DMS114 treated with DMSO at 0.1 percent for 48 hours (cell line): ENCODE results near the gene TRMT13.
"Not testable (repeated sequence)": the region's sequence is repeated elsewhere in the genome, so short reads cannot be mapped to it uniquely, and the experiment has no call there.

Source experiments
- DNase-seq: peaks from one replicate; lab custom pipeline; 2025; ENCODE audit not compliant: unreplicated experiment; lab: John Stamatoyannopoulos, UW

TRMT13 gene

GRCh38 chr1:100162881-100163280 lies 29.9 kb downstream of the TRMT13 start:
- no peak for DNase-seq

GRCh38 chr1:100164216-100164615 lies 31.3 kb downstream of the TRMT13 start:
- no peak for DNase-seq

- DNase-seq: no peak
Observed at GRCh38 chr1:100164702-100165101, 31.7 kb downstream of the TRMT13 start.

- no peak for DNase-seq
Observed at GRCh38 chr1:100168051-100168450, 35.1 kb downstream of the TRMT13 start.

- no peak for DNase-seq
Observed at GRCh38 chr1:100177295-100178041, 44.5 kb downstream of the TRMT13 start.

GRCh38 chr1:100178091-100178490 lies 45.1 kb downstream of the TRMT13 start, which contains the start of gene LRRC39:
Gene LRRC39, minus strand, starts transcription at chr1:100178256. Its CDS starts 9,740 bp downstream, at chr1:100168516.
- DNase-seq: no peak

- no peak for DNase-seq
Observed at GRCh38 chr1:100183370-100183769, 50.4 kb downstream of the TRMT13 start.

- no peak for DNase-seq
Observed at GRCh38 chr1:100184536-100184935, 51.6 kb downstream of the TRMT13 start.

- DNase-seq: no peak
Observed at GRCh38 chr1:100187912-100188311, 54.9 kb downstream of the TRMT13 start.

GRCh38 chr1:100188617-100189016 lies 55.7 kb downstream of the TRMT13 start:
- DNase-seq: no peak

- no peak for DNase-seq
Observed at GRCh38 chr1:100198596-100198995, 65.6 kb downstream of the TRMT13 start.

GRCh38 chr1:100200060-100200459 lies 67.1 kb downstream of the TRMT13 start:
- not testable (repeated sequence) for DNase-seq
